ENCODE measurements around the gene DAAM2. TPM values are rescaled to one million over a fixed set of nuclear protein-coding genes. Genes with fewer than 3 reads are reported as not detected.

Gene DAAM2
- total RNA-seq, 1 donor from 2014 or later: not detected

DNA sequence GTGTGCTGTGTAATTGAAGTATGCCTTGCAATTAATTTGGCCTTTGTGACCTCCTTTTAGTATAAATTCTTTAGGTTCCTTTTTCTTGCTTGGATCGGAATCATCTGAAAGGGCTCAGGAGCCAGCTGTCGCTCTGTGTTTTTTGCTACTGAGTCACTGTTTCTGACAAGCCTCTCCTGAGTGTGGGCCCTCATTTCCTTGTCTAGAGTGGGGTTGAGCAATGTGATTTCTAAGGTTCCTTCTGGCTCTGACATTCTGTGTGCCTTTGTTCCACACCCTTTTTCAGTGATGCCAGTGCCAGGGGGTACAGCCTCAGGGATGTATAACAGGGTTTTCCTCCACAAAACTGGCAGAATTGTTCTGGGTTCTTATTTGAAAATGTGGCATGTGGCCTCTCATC is 26.5 kb downstream of the DAAM2 start:
- CTCF ChIA-PET: no interaction called here
- H3K4me1 Mint-ChIP-seq: peaks cover 1% of the 10 kb centered on the region

DNA sequence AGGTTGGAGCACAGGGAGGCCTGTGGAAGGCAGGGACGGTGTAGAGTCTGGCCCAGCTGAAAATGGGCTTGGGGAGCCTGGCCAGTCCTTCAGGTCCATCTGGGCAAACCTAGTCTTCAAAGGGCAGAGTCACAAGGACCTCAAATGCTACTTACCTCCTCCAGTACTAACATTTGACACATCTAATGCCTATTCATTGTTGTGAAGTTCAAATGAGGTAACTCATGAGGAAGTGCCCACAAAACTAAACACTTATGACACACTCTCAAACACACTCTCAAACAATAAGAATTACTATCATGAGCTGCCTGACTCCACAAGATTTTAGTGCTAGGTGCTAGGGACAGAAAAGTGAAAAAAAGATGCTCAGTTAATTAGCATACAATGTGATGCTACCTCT is 27.1 kb downstream of the DAAM2 start:
- TF ChIP-seq, protein P1, sequence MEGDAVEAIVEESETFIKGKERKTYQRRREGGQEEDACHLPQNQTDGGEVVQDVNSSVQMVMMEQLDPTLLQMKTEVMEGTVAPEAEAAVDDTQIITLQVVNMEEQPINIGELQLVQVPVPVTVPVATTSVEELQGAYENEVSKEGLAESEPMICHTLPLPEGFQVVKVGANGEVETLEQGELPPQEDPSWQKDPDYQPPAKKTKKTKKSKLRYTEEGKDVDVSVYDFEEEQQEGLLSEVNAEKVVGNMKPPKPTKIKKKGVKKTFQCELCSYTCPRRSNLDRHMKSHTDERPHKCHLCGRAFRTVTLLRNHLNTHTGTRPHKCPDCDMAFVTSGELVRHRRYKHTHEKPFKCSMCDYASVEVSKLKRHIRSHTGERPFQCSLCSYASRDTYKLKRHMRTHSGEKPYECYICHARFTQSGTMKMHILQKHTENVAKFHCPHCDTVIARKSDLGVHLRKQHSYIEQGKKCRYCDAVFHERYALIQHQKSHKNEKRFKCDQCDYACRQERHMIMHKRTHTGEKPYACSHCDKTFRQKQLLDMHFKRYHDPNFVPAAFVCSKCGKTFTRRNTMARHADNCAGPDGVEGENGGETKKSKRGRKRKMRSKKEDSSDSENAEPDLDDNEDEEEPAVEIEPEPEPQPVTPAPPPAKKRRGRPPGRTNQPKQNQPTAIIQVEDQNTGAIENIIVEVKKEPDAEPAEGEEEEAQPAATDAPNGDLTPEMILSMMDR (IDR thresholded peaks at IDR 0.05): no peak
- ATAC-seq (ENCODE audit: low read depth) (no peak), DNase-seq (no peak)
- no peak overlapping the region for H3K4me3 Mint-ChIP-seq
- ChIA-PET POLR2A (no interaction called here), CTCF (no interaction called here)
- no peak overlapping the region for H3K27ac Mint-ChIP-seq
- peaks cover 2% of the 10 kb centered on the region for H3K27me3 Mint-ChIP-seq
- intact Hi-C loops (cut with micrococcal nuclease): no loop called here
- H3K36me3 Mint-ChIP-seq (ENCODE audit: low read depth): no peaks in the 10 kb centered on the region
- no peaks in the 10 kb centered on the region for H3K4me1 Mint-ChIP-seq
- H3K9me3 Mint-ChIP-seq: no peaks in the 10 kb centered on the region

More for the DNA sequence above, 26.5 kb downstream of the DAAM2 start:
- H3K36me3 Mint-ChIP-seq (ENCODE audit: low read depth): no peaks in the 10 kb centered on the region
- no peaks in the 10 kb centered on the region for H3K27me3 Mint-ChIP-seq
- no peak overlapping the region for H3K4me3 Mint-ChIP-seq
- ATAC-seq (ENCODE audit: low read depth): no peak
- POLR2A ChIA-PET: no interaction called here
- H3K9me3 Mint-ChIP-seq: no peaks in the 10 kb centered on the region
- TF ChIP-seq, protein P1 (IDR thresholded peaks at IDR 0.05): no peak
- intact Hi-C loops (cut with micrococcal nuclease): no loop called here
- no peak overlapping the region for H3K27ac Mint-ChIP-seq
- DNase-seq: no peak

DNA sequence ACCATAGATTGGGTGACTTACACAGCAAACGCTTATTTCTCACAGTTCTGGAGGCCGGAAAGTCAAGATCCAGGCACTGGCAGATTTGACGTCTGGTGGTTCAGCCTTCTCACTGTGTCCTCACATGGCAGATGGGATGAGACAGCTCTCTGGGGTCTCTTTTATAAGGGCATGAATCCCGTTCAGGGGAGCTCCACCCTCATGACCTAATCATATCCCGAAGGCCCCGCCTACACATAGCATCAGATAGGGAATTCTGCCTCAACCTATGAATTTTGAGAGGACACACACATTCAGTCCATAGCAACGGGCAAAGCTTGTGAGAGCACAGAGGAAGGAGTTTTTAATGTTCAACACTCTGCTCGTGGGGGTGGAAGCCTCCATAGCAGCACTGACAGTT is 27.5 kb downstream of the DAAM2 start:
- TF ChIP-seq, protein P1 (IDR thresholded peaks at IDR 0.05): no peak
- no peak for DNase-seq
- no peak for ATAC-seq (ENCODE audit: low read depth)
- Mint-ChIP-seq H3K36me3 (ENCODE audit: low read depth) (no peaks in the 10 kb centered on the region), H3K27me3 (peaks cover 2% of the 10 kb centered on the region), H3K9me3 (no peaks in the 10 kb centered on the region), H3K27ac (no peak overlapping the region), H3K4me1 (no peaks in the 10 kb centered on the region), H3K4me3 (no peak overlapping the region)
- ChIA-PET POLR2A (no interaction called here), CTCF (no interaction called here)
- intact Hi-C loops (cut with micrococcal nuclease): no loop called here

DNA sequence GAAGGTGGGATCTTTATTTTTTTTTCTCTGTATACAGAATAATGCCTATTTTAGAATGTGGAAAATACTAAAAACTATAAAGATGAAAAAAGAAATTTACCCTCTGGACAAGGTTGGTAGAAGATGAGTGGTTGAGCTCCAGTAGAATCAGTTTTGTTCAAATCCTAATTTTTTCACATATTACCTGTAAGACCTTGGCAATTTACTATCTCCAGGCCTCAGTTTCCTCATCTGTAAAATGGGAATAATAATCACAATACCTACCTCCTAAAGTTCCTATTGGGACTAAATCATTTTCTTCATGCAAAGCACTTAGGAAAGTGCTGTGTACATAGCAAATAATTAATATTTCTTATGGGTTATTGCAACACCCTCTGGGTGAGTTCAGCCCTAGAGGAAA is 28.4 kb downstream of the DAAM2 start:
- TF ChIP-seq, protein P1 (IDR thresholded peaks at IDR 0.05): no peak
- no peak for ATAC-seq (ENCODE audit: low read depth)
- Mint-ChIP-seq H3K36me3 (ENCODE audit: low read depth) (no peaks in the 10 kb centered on the region), H3K4me3 (no peak overlapping the region), H3K27ac (no peak overlapping the region), H3K27me3 (peaks cover 2% of the 10 kb centered on the region), H3K4me1 (no peaks in the 10 kb centered on the region), H3K9me3 (no peaks in the 10 kb centered on the region)
- intact Hi-C loops (cut with micrococcal nuclease): no loop called here
- no peak for DNase-seq
- ChIA-PET POLR2A (no interaction called here), CTCF (no interaction called here)

DNA sequence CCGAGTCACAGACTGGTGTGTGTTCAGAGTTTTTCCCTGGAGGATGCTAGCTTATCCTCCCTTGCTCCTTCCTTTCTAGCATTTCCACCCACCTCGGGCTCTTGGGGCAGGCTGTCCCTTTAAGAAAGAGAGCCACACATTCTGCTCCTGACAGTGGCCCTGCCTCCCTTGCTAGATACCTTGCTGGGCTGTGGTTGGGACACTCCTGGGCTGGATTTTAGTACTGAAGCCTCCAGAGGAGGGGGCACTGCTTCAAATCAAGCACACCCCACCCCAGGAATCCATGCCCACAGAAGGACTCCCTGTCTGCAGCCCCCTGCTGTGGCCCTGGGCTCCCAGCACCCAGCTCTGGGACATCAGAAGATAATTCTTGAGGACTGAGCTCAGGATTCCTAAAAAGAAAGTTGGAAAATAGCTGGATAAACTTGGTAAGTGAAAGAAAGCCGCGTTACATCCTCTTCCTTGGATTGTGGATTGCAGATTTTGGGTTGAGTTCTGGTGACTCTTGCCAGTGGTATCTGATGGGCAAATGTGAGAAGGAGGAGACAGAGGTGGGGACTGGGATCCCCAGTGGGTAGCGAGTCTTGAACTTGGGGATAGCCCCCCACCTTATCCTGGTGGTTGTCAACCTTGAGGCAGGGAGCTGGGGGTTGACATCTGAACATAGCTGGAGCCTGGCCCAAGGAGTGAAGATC is 29.0 kb downstream of the DAAM2 start:
- intact Hi-C loops (cut with micrococcal nuclease): no loop called here
- POLR2A ChIA-PET: no interaction called here
- TF ChIP-seq, protein P1 (IDR thresholded peaks at IDR 0.05): no peak
- Mint-ChIP-seq H3K27me3 (peaks cover 2% of the 10 kb centered on the region), H3K4me3 (no peak overlapping the region), H3K27ac (no peak overlapping the region), H3K36me3 (ENCODE audit: low read depth) (no peaks in the 10 kb centered on the region), H3K9me3 (no peaks in the 10 kb centered on the region), H3K4me1 (no peaks in the 10 kb centered on the region)
- ATAC-seq (ENCODE audit: low read depth): no peak
- CTCF ChIA-PET: no interaction called here
- DNase-seq: no peak
